ENCODE results near the gene CLSTN3. TPM values are rescaled to one million over a fixed set of nuclear protein-coding genes. Genes with fewer than 3 reads are reported as not detected.

CLSTN3 gene
- polyA plus RNA-seq, 1 of the 3 experiments (the other 2 are of a cell fraction): 12.7 TPM

DNA sequence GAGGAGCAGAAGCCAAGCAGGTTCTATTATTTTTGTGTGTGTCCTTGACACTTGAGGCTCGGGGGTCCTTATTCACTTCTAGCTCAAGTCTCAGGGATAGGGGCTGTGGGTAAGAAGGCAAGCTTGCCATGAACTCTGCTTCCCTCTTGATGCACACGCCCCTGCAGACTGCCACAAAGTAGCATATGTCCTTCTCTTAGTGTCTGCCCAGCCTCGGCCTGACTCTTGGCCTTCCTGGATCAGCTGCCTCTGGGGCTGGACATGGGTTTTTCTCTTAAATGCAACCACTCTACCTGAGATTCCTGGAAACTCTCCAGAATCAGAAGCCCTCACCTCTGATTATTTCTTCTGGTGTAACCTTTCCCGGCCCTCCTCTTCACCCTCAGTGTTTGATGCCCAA lies 31.2 kb downstream of the CLSTN3 start:
- Histone ChIP-seq H3K4me3 (ENCODE audit: low read depth in 2 of 2, low read length in 1 of 2) (no peak overlapping the region), H3K79me2 (ENCODE audit: insufficient read depth) (no peaks in the 10 kb centered on the region), H4K20me1 (ENCODE audit: insufficient read depth) (no peaks in the 10 kb centered on the region), H3K9ac (no peak overlapping the region), H3F3A (replicated peaks; ENCODE audit: insufficient read depth) (no peaks in the 10 kb centered on the region), H3K4me1 (ENCODE audit: control insufficient read depth in 1 of 2, insufficient read depth in 2 of 2, low read depth in 1 of 2, low read length in 1 of 2) (peaks cover 0 to 23% of the 10 kb centered on the region in 2 experiments; a peak in 1 of 4 replicates), H3K9me2 (no peaks in the 10 kb centered on the region), H3K9me3 (no peaks in the 10 kb centered on the region), H2AFZ (ENCODE audit: low read depth) (no peak overlapping the region), H3K36me3 (replicated peaks in 1 of 2; ENCODE audit: control insufficient read depth in 1 of 2, insufficient read depth in 2 of 2, low read length in 1 of 2) (no peaks in the 10 kb centered on the region), H3K27ac (ENCODE audit: low read depth in 2 of 2, low read length in 1 of 2) (no peak overlapping the region), H3K4me2 (no peak overlapping the region), H3K27me3 (ENCODE audit: insufficient read depth) (no peaks in the 10 kb centered on the region; the same call in 1 of the 2 replicates)
- TF ChIP-seq, protein P1, sequence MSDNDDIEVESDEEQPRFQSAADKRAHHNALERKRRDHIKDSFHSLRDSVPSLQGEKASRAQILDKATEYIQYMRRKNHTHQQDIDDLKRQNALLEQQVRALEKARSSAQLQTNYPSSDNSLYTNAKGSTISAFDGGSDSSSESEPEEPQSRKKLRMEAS (IDR thresholded peaks at IDR 0.05; ENCODE audit: low read depth): no peak
- TF ChIP-seq, protein P2, sequence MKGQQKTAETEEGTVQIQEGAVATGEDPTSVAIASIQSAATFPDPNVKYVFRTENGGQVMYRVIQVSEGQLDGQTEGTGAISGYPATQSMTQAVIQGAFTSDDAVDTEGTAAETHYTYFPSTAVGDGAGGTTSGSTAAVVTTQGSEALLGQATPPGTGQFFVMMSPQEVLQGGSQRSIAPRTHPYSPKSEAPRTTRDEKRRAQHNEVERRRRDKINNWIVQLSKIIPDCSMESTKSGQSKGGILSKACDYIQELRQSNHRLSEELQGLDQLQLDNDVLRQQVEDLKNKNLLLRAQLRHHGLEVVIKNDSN (IDR thresholded peaks at IDR 0.05; ENCODE audit: borderline replicate concordance, low read depth): no peak
- TF ChIP-seq RXRA (IDR thresholded peaks at IDR 0.05; ENCODE audit: borderline replicate concordance, low read depth) (no peak), JUND (IDR thresholded peaks at IDR 0.05) (no peak), RCOR1 (IDR thresholded peaks at IDR 0.05; ENCODE audit: low read length) (no peak), POLR2AphosphoS5 (IDR thresholded peaks at IDR 0.05; ENCODE audit: low read depth, low read length) (no peak), FOXJ3 (CRISPR knock-in tag; IDR thresholded peaks at IDR 0.05) (no peak), TEAD4 (IDR thresholded peaks at IDR 0.05; ENCODE audit: borderline replicate concordance, insufficient read depth) (no peak), MEF2A (IDR thresholded peaks at IDR 0.05; ENCODE audit: borderline replicate concordance, low read depth) (no peak), TCF12 (IDR thresholded peaks at IDR 0.05) (no peak), GABPA (IDR thresholded peaks at IDR 0.05; ENCODE audit: low read depth) (no peak), RAD21 (IDR thresholded peaks at IDR 0.05; ENCODE audit: low read length) (no peak), RFX5 (IDR thresholded peaks at IDR 0.05; ENCODE audit: low read length) (no peak), NRF1 (IDR thresholded peaks at IDR 0.05; ENCODE audit: low read depth, low read length) (no peak), FOSL2 (IDR thresholded peaks at IDR 0.05; ENCODE audit: borderline replicate concordance, low read depth) (no peak)
- TF ChIP-seq, protein P3, sequence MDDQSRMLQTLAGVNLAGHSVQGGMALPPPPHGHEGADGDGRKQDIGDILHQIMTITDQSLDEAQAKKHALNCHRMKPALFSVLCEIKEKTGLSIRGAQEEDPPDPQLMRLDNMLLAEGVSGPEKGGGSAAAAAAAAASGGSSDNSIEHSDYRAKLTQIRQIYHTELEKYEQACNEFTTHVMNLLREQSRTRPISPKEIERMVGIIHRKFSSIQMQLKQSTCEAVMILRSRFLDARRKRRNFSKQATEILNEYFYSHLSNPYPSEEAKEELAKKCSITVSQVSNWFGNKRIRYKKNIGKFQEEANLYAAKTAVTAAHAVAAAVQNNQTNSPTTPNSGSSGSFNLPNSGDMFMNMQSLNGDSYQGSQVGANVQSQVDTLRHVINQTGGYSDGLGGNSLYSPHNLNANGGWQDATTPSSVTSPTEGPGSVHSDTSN (IDR thresholded peaks at IDR 0.05): no peak
- TF ChIP-seq, protein P4, sequence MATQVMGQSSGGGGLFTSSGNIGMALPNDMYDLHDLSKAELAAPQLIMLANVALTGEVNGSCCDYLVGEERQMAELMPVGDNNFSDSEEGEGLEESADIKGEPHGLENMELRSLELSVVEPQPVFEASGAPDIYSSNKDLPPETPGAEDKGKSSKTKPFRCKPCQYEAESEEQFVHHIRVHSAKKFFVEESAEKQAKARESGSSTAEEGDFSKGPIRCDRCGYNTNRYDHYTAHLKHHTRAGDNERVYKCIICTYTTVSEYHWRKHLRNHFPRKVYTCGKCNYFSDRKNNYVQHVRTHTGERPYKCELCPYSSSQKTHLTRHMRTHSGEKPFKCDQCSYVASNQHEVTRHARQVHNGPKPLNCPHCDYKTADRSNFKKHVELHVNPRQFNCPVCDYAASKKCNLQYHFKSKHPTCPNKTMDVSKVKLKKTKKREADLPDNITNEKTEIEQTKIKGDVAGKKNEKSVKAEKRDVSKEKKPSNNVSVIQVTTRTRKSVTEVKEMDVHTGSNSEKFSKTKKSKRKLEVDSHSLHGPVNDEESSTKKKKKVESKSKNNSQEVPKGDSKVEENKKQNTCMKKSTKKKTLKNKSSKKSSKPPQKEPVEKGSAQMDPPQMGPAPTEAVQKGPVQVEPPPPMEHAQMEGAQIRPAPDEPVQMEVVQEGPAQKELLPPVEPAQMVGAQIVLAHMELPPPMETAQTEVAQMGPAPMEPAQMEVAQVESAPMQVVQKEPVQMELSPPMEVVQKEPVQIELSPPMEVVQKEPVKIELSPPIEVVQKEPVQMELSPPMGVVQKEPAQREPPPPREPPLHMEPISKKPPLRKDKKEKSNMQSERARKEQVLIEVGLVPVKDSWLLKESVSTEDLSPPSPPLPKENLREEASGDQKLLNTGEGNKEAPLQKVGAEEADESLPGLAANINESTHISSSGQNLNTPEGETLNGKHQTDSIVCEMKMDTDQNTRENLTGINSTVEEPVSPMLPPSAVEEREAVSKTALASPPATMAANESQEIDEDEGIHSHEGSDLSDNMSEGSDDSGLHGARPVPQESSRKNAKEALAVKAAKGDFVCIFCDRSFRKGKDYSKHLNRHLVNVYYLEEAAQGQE (IDR thresholded peaks at IDR 0.05; ENCODE audit: low read depth, low read length): no peak
- TF ChIP-seq, protein P5, sequence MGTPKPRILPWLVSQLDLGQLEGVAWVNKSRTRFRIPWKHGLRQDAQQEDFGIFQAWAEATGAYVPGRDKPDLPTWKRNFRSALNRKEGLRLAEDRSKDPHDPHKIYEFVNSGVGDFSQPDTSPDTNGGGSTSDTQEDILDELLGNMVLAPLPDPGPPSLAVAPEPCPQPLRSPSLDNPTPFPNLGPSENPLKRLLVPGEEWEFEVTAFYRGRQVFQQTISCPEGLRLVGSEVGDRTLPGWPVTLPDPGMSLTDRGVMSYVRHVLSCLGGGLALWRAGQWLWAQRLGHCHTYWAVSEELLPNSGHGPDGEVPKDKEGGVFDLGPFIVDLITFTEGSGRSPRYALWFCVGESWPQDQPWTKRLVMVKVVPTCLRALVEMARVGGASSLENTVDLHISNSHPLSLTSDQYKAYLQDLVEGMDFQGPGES (IDR thresholded peaks at IDR 0.05; ENCODE audit: low read depth, low read length): no peak
- TF ChIP-seq, protein P6, sequence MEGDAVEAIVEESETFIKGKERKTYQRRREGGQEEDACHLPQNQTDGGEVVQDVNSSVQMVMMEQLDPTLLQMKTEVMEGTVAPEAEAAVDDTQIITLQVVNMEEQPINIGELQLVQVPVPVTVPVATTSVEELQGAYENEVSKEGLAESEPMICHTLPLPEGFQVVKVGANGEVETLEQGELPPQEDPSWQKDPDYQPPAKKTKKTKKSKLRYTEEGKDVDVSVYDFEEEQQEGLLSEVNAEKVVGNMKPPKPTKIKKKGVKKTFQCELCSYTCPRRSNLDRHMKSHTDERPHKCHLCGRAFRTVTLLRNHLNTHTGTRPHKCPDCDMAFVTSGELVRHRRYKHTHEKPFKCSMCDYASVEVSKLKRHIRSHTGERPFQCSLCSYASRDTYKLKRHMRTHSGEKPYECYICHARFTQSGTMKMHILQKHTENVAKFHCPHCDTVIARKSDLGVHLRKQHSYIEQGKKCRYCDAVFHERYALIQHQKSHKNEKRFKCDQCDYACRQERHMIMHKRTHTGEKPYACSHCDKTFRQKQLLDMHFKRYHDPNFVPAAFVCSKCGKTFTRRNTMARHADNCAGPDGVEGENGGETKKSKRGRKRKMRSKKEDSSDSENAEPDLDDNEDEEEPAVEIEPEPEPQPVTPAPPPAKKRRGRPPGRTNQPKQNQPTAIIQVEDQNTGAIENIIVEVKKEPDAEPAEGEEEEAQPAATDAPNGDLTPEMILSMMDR (IDR thresholded peaks at IDR 0.05): no peak
- CTCF ChIA-PET: interaction anchor here (1.0 to 5.6 kb wide), 4 partner anchors 15 to 53 kb away, joined by 3 to 37 read pairs (median 4); no protein-coding TSS in a partner anchor
- POLR2A ChIA-PET: no interaction called here
- no peak for DNase-seq
- 35% methylated on average over 4 of the region's 4 CpGs for WGBS (ENCODE audit: low lambda C conversion rate)

All from SK-N-SH (cell line).